H1 (cell line): ENCODE data around the gene LPAR2. TPM values are rescaled to one million over a fixed set of nuclear protein-coding genes. Genes with fewer than 3 reads are reported as not detected.

Experiments
- CTCF ChIA-PET: fragments of 300-600 bp; sonication (Branson Sonifier 250); formaldehyde crosslinking; loops from one replicate; lab custom pipeline; 2021; ENCODE audit not compliant: partially characterized antibody; lab: Charles Lee
- POLR2A ChIA-PET: fragments of 300-600 bp; sonication (Branson Sonifier 250); formaldehyde crosslinking; loops from one replicate; lab custom pipeline; 2021; ENCODE audit warnings: inconsistent platforms; ENCODE audit not compliant: partially characterized antibody; lab: Charles Lee
- DNase-seq, 2 experiments: peaks; one replicate each; pipeline versions ENCODE4 v3.0.0 to v3.0.0-alpha.2; 2010 to 2022; ENCODE audit warnings: low spot score in 2 of 2, low read depth in 1 of 2, mixed read lengths in 1 of 2
- FAIRE-seq: peaks from 2 replicates; lab custom pipeline; 2011; peaks lifted over from hg19 to GRCh38; lab: Jason Lieb, UNC
- H2AFZ ChIP-seq: 2 replicates; pipeline ENCODE4 v1.8.1; 2012; ENCODE audit warnings: low read length, inconsistent platforms
- H2AK5ac ChIP-seq: 2 replicates; pipeline ENCODE4 v1.6.1; 2013; ENCODE audit warnings: low read depth, low read length
- H2BK120ac ChIP-seq: replicated peaks from 2 replicates; pipeline ENCODE3; 2013; ENCODE audit warnings: low read depth, low read length, inconsistent platforms
- H2BK12ac ChIP-seq: 2 replicates; pipeline ENCODE4 v1.6.1; 2013; ENCODE audit warnings: low read depth, low read length
- H2BK15ac ChIP-seq: 2 replicates; pipeline ENCODE4 v1.6.1; 2013; ENCODE audit warnings: low read length
- H2BK20ac ChIP-seq: 2 replicates; pipeline ENCODE4 v1.6.1; 2013; ENCODE audit warnings: low read length
- H2BK5ac ChIP-seq: 2 replicates; pipeline ENCODE4 v1.6.1; 2013; ENCODE audit warnings: low read depth, low read length
- H3K14ac ChIP-seq: 2 replicates; pipeline ENCODE4 v1.6.1; 2013; ENCODE audit warnings: inconsistent platforms; ENCODE audit not compliant: insufficient read length
- H3K18ac ChIP-seq: 2 replicates; pipeline ENCODE4 v1.6.1; 2013; ENCODE audit warnings: low read length; ENCODE audit errors: extremely low read depth
- H3K23ac ChIP-seq: 2 replicates; pipeline ENCODE4 v1.6.1; 2013; ENCODE audit warnings: inconsistent platforms; ENCODE audit not compliant: insufficient read length
- H3K23me2 ChIP-seq: 2 replicates; pipeline ENCODE4 v1.6.1; 2013; ENCODE audit warnings: low read depth, low read length
- H3K27ac ChIP-seq: 2 replicates; pipeline ENCODE4 v1.6.1; 2011; ENCODE audit warnings: low read depth, low read length, inconsistent platforms
- H3K27me3 ChIP-seq, 4 experiments: replicated peaks in 1 of 4; 1 replicate in 1 of 4; 2 replicates in 3 of 4; pipeline versions ENCODE4 v1.6.1 to v1.8.1; 2011 to 2013; ENCODE audit warnings: low read length in 3 of 4, mild to moderate bottlenecking in 3 of 4, inconsistent platforms in 2 of 4, mixed read lengths in 2 of 4, moderate library complexity in 1 of 4; ENCODE audit not compliant: control insufficient read depth in 3 of 4, insufficient read depth in 3 of 4; ENCODE audit errors: extremely low read depth in 1 of 4
- H3K36me3 ChIP-seq, 4 experiments: 2 replicates each; pipeline versions ENCODE4 v1.6.1 to v1.8.1; 2011 to 2013; ENCODE audit warnings: mild to moderate bottlenecking in 4 of 4, low read length in 3 of 4, moderate library complexity in 2 of 4, control low read depth in 1 of 4, inconsistent platforms in 1 of 4; ENCODE audit not compliant: insufficient read depth in 4 of 4, control insufficient read depth in 2 of 4
- H3K4ac ChIP-seq: replicated peaks from 2 replicates; pipeline ENCODE3; 2013; ENCODE audit warnings: low read length, low read depth, mixed read lengths, inconsistent platforms; ENCODE audit not compliant: insufficient read length
- H3K4me1 ChIP-seq, 4 experiments: replicated peaks in 1 of 4; 1 replicate in 1 of 4; 2 replicates in 3 of 4; pipeline versions ENCODE4 v1.6.1 to v1.8.1; 2011 to 2013; ENCODE audit warnings: low read length in 3 of 4, inconsistent platforms in 2 of 4, mixed read lengths in 1 of 4; ENCODE audit not compliant: insufficient read depth in 4 of 4, control insufficient read depth in 3 of 4
- H3K4me2 ChIP-seq, 2 experiments: 2 replicates each; pipeline versions ENCODE4 v1.6.1 to v1.8.1; 2011 to 2013; ENCODE audit warnings: low read depth in 2 of 2, low read length in 2 of 2, control low read depth in 1 of 2, inconsistent platforms in 1 of 2, mild to moderate bottlenecking in 1 of 2; ENCODE audit not compliant: insufficient read depth in 1 of 2
- H3K4me3 ChIP-seq, 4 experiments: fragments of 200-600, 300-600 bp in 1 of 4; sonication (generic), shearing (Covaris generic), sonication (Bioruptor Twin) in 1 of 4; 2 replicates each; pipeline versions ENCODE4 v1.5.1 to v1.8.1; 2011 to 2016; ENCODE audit warnings: low read length in 4 of 4, low read depth in 3 of 4, control low read depth in 2 of 4, inconsistent platforms in 2 of 4, mild to moderate bottlenecking in 2 of 4, mixed read lengths in 1 of 4, moderate library complexity in 1 of 4; ENCODE audit not compliant: insufficient read depth in 2 of 4; ENCODE audit errors: extremely low read depth in 1 of 4
- H3K56ac ChIP-seq: replicated peaks from 2 replicates; pipeline ENCODE3; 2013; ENCODE audit warnings: low read depth, mild to moderate bottlenecking, mixed read lengths, low read length, inconsistent platforms; ENCODE audit not compliant: insufficient read length
- H3K79me1 ChIP-seq: 2 replicates; pipeline ENCODE4 v1.6.1; 2013; ENCODE audit warnings: low read depth, low read length, control low read depth
- H3K79me2 ChIP-seq, 2 experiments: 2 replicates each; pipeline versions ENCODE4 v1.6.1 to v1.8.1; 2012 to 2013; ENCODE audit warnings: low read length in 2 of 2, mild to moderate bottlenecking in 2 of 2, inconsistent platforms in 1 of 2; ENCODE audit not compliant: insufficient read depth in 2 of 2, control insufficient read depth in 1 of 2
- H3K9ac ChIP-seq, 4 experiments: replicated peaks in 1 of 4; 1 replicate in 1 of 4; 2 replicates in 3 of 4; pipeline versions ENCODE4 v1.6.1 to v1.8.1; 2011 to 2013; ENCODE audit warnings: low read depth in 3 of 4, low read length in 3 of 4, control low read depth in 2 of 4, mild to moderate bottlenecking in 2 of 4, moderate library complexity in 2 of 4, inconsistent platforms in 1 of 4; ENCODE audit errors: extremely low read depth in 1 of 4
- H3K9me3 ChIP-seq, 2 experiments: 2 replicates each; pipeline versions ENCODE4 v1.6.1 to v1.8.1; 2012 to 2013; ENCODE audit warnings: mild to moderate bottlenecking in 2 of 2, moderate library complexity in 2 of 2, control low read depth in 1 of 2, inconsistent platforms in 1 of 2, low read depth in 1 of 2, low read length in 1 of 2, mixed read lengths in 1 of 2; ENCODE audit not compliant: insufficient read depth in 2 of 2
- H4K20me1 ChIP-seq, 2 experiments: replicated peaks in 1 of 2; 2 replicates each; pipeline versions ENCODE3 to v1.8.1; 2011 to 2013; ENCODE audit warnings: inconsistent platforms in 2 of 2, low read length in 2 of 2, mild to moderate bottlenecking in 1 of 2; ENCODE audit not compliant: insufficient read depth in 2 of 2, control insufficient read depth in 1 of 2
- H4K5ac ChIP-seq: 2 replicates; pipeline ENCODE4 v1.6.1; 2013; ENCODE audit warnings: low read length, low read depth, mixed read lengths, inconsistent platforms; ENCODE audit not compliant: insufficient read length
- H4K8ac ChIP-seq: 2 replicates; pipeline ENCODE4 v1.8.0; 2013; ENCODE audit warnings: mild to moderate bottlenecking, moderate library complexity, low read length, inconsistent platforms; ENCODE audit not compliant: insufficient read depth; ENCODE audit errors: extremely low read depth
- H4K91ac ChIP-seq: replicated peaks from 2 replicates; pipeline ENCODE3; 2013; ENCODE audit warnings: low read length, mixed read lengths, inconsistent platforms; ENCODE audit not compliant: insufficient read length
- BACH1 ChIP-seq: IDR thresholded peaks from 2 replicates; pipeline ENCODE4 v1.6.1; 2012; ENCODE audit warnings: low read length, improper control_type of control experiment
- BCL11A ChIP-seq, 2 experiments: IDR thresholded peaks; one replicate each; pipeline ENCODE4 v1.6.1; 2011; ENCODE audit warnings: low read depth in 2 of 2, low read length in 2 of 2, mild to moderate bottlenecking in 2 of 2
- CBX5 ChIP-seq: fragments of 300-800, 300-1000 bp; sonication (generic); IDR thresholded peaks from 2 replicates; pipeline ENCODE4 v1.7.1; 2016; ENCODE audit warnings: antibody characterized with exemption, low read length, low read depth
- CEBPB ChIP-seq: IDR thresholded peaks from 2 replicates; pipeline ENCODE4 v1.6.1; 2012; ENCODE audit warnings: low read depth, low read length
- FOSL1 ChIP-seq: IDR thresholded peaks from 2 replicates; pipeline ENCODE4 v1.6.1; 2011; ENCODE audit warnings: mild to moderate bottlenecking, low read depth, low read length, moderate library complexity; ENCODE audit not compliant: insufficient read depth
- HDAC6 ChIP-seq: IDR thresholded peaks from one replicate; pipeline ENCODE4 v1.7.1; 2012; ENCODE audit warnings: low read depth, mild to moderate bottlenecking, inconsistent platforms, low read length, moderate library complexity
- JUN ChIP-seq: IDR thresholded peaks from 2 replicates; pipeline ENCODE4 v1.6.1; 2011; ENCODE audit warnings: low read depth, mild to moderate bottlenecking, improper control_type of control experiment, low read length
- KDM1A ChIP-seq: fragments of 200-600, 300-600 bp; sonication (generic); IDR thresholded peaks from 2 replicates; pipeline ENCODE4 v1.7.1; 2016; ENCODE audit warnings: mild to moderate bottlenecking, low read length, borderline replicate concordance
- KDM4A ChIP-seq: IDR thresholded peaks from one replicate; pipeline ENCODE4 v1.7.1; 2012; ENCODE audit warnings: low read depth, mild to moderate bottlenecking, moderate library complexity, low read length, inconsistent platforms; ENCODE audit not compliant: severe bottlenecking
- POLR2AphosphoS5 ChIP-seq: IDR thresholded peaks from 2 replicates; pipeline ENCODE4 v1.6.1; 2011; ENCODE audit warnings: low read depth, low read length
- RNF2 ChIP-seq: fragments of 200-900, 300-1000 bp; sonication (generic); IDR thresholded peaks from 2 replicates; pipeline ENCODE4 v1.7.1; 2016; ENCODE audit warnings: borderline replicate concordance, low read depth, mild to moderate bottlenecking, antibody characterized with exemption, low read length; ENCODE audit not compliant: poor library complexity, severe bottlenecking; ENCODE audit errors: missing control alignments
- SP1 ChIP-seq: IDR thresholded peaks from 2 replicates; pipeline ENCODE4 v1.6.1; 2011; ENCODE audit warnings: low read depth, low read length
- TAF7 ChIP-seq: optimal IDR thresholded peaks from 2 replicates; pipeline ENCODE3; 2011; ENCODE audit warnings: low read depth, mild to moderate bottlenecking, inconsistent platforms, low read length, moderate library complexity, borderline replicate concordance
- ZNF274 ChIP-seq: IDR thresholded peaks from 2 replicates; pipeline ENCODE4 v1.7.0; 2012; ENCODE audit warnings: low read length, borderline replicate concordance; ENCODE audit errors: extremely low read depth
- WGBS, 2 experiments: shearing (Covaris generic) in 1 of 2; methylation state at CpG; one replicate each; pipeline versions ENCODE4 v1.1.6 to v1.1.7; 2013 to 2015; ENCODE audit warnings: low lambda C conversion rate in 2 of 2, mixed read lengths in 2 of 2, inconsistent platforms in 1 of 2, low coverage in 1 of 2, missing lambda C conversion rate in 1 of 2; ENCODE audit not compliant: insufficient replicate concordance in 2 of 2, insufficient coverage in 1 of 2, insufficient read length in 1 of 2; ENCODE audit errors: extremely low coverage in 1 of 2, missing lambda C conversion rate in 1 of 2; 5-methylcytosine and 5-hydroxymethylcytosine counted together
- polyA plus RNA-seq, 7 experiments: library from polyadenylated mRNA; depleted of rRNA in 3 of 7; stranded (reverse) in 5 of 7; unstranded in 2 of 7; fragments of >200 nt in 5 of 7; fragments of 200-250 nt in 2 of 7; gene quantifications; 1 replicate in 5 of 7; 2 replicates in 1 of 7; 4 replicates in 1 of 7; pipeline versions ENCODE4 v1.2.1 to v1.2.3, GENCODE V29; 2011 to 2013; ENCODE audit warnings: missing spikeins in 2 of 7, mixed read lengths in 2 of 7
- total RNA-seq: library from RNA; stranded (reverse); fragmentation: NEBNext Ultra II Directional; extraction: Animal tissue kit (Norgen Biotek cat#: 25700); gene quantifications from 2 replicates; pipeline ENCODE4 v1.2.1, GENCODE V29; 2021

Gene LPAR2
- total and polyA plus RNA-seq, 2 of the 8 experiments (the other 6 are each of a cell fraction or from before 2014, with no cell fraction given): 47.6 to 70.2 TPM

- no peak overlapping the region for H2BK15ac ChIP-seq
- 91% methylated on average over 5 of the region's 5 CpGs; no CpG with 5 or more reads in 1 of the 2 experiments for WGBS, 2 experiments
- H2AFZ ChIP-seq: no peak overlapping the region
- ChIA-PET CTCF (interaction anchor here (1.2 to 3.2 kb wide), 3 partner anchors 25 to 36 kb away, joined by 3 to 18 read pairs (median 4); no protein-coding TSS in a partner anchor), POLR2A (interaction anchor here (0.7 to 1.2 kb wide), 3 partner anchors 16 to 76 kb away, joined by 3 to 4 read pairs (median 3); no protein-coding TSS in a partner anchor)
- H3K4me3 ChIP-seq: no peak overlapping the region
- H3K14ac ChIP-seq: no peak overlapping the region
- H4K20me1 ChIP-seq: no peaks in the 10 kb centered on the region
- no peaks in the 10 kb centered on the region for H3K36me3 ChIP-seq
- H3K23me2 ChIP-seq: no peaks in the 10 kb centered on the region
- H2BK120ac ChIP-seq: no peak overlapping the region
- no peak overlapping the region for H4K91ac ChIP-seq
- no peaks in the 10 kb centered on the region for H3K9me3 ChIP-seq
- no peaks in the 10 kb centered on the region for H3K27me3 ChIP-seq
- no peak overlapping the region for H3K23ac ChIP-seq
- peaks cover 5 to 12% (median 9%) of the 10 kb centered on the region in 4 experiments for H3K4me1 ChIP-seq
- H3K4me2 ChIP-seq: no peak overlapping the region
- H2BK5ac ChIP-seq: no peak overlapping the region
- no peak overlapping the region for H2BK20ac ChIP-seq
- H4K5ac ChIP-seq: no peak overlapping the region
- no peak overlapping the region for H3K27ac ChIP-seq
- FAIRE-seq: no peak
- H3K4ac ChIP-seq: no peak overlapping the region
- no peak overlapping the region for H3K9ac ChIP-seq
- no peaks in the 10 kb centered on the region for H3K79me1 ChIP-seq
- no peak overlapping the region for H3K56ac ChIP-seq
- H2BK12ac ChIP-seq: no peak overlapping the region
- H3K79me2 ChIP-seq: no peaks in the 10 kb centered on the region
- no peak overlapping the region for H3K18ac ChIP-seq
- DNase-seq: no peak
- no peak overlapping the region for H2AK5ac ChIP-seq
- no peak overlapping the region for H4K8ac ChIP-seq
- no peak for TF ChIP-seq CBX5
- no peak for TF ChIP-seq POLR2AphosphoS5
- TF ChIP-seq HDAC6: no peak
- no peak for TF ChIP-seq TAF7
- no peak for TF ChIP-seq KDM1A
- no peak for TF ChIP-seq RNF2
- no peak for TF ChIP-seq ZNF274
- TF ChIP-seq CEBPB: no peak
- TF ChIP-seq KDM4A: no peak
- no peak for TF ChIP-seq BACH1
- TF ChIP-seq FOSL1: no peak
- TF ChIP-seq BCL11A (IDR thresholded peaks at IDR 0.05; ENCODE audit: low read depth in 2 of 2, low read length in 2 of 2): no peak
- no peak for TF ChIP-seq SP1
- TF ChIP-seq JUN: no peak
Measured at GRCh38 chr19:19587771-19588170, 40.2 kb downstream of the LPAR2 start.
